ENCODE measurements around the gene ZGPAT.

GRCh38 chr20:63745961-63746731 is 38.3 kb downstream of the ZGPAT start:
- TF ChIP-seq CTCF (IDR thresholded peaks at IDR 0.05; ENCODE audit: extremely low read depth in 1 of 2, insufficient read depth in 1 of 2, low read depth in 1 of 2, low read length in 2 of 2) (no peak), JUN (IDR thresholded peaks at IDR 0.05; ENCODE audit: borderline replicate concordance, insufficient read depth, insufficient read length, low read depth) (no peak)
